ENCODE results near the gene AGAP5. TPM values are rescaled to one million over a fixed set of nuclear protein-coding genes. Genes with fewer than 3 reads are reported as not detected.
"Not testable (repeated sequence)": the region's sequence is repeated elsewhere in the genome, so short reads cannot be mapped to it uniquely, and the experiment has no call there.

The AGAP5 gene
- total and polyA plus RNA-seq, 9 of the 15 experiments (the other 6 are each of a cell fraction or from before 2014, with no cell fraction given): 0.32 to 7.5 (median 5.3) TPM

- H3K79me2 ChIP-seq (ENCODE audit: control insufficient read depth, insufficient read depth, low read length); H3K9me3 ChIP-seq (replicated peaks; ENCODE audit: control insufficient read depth, insufficient read depth, low read depth, low read length); FAIRE-seq; H3K9me1 ChIP-seq (ENCODE audit: control insufficient read depth, insufficient read depth, low read length); BruUV-seq (replicated peaks); H3K27ac ChIP-seq (ENCODE audit: extremely low read depth, low read depth, low read length); H4K20me1 ChIP-seq (replicated peaks; ENCODE audit: control insufficient read depth, insufficient read depth, low read length); H3K36me3 ChIP-seq (ENCODE audit: control insufficient read depth, insufficient read depth, low read length); H3K27me3 ChIP-seq (ENCODE audit: control insufficient read depth in 2 of 2, insufficient read depth in 2 of 2, low read length in 2 of 2); in situ Hi-C loops (cut with MboI); H3K4me3 ChIP-seq; H3K9ac ChIP-seq (ENCODE audit: insufficient read depth in 1 of 2, low read depth in 2 of 2, low read length in 2 of 2); POLR2A ChIA-PET; CTCF ChIA-PET (ENCODE audit: low intra/inter-chr PET ratio); ATAC-seq; H3K4me2 ChIP-seq (ENCODE audit: insufficient read depth, low read length); intact Hi-C loops (cut with micrococcal nuclease): not testable (repeated sequence)
- peak in 1 of 4 experiments; percentile 28 for DNase-seq (ENCODE audit: extremely low read depth in 1 of 4, low spot score in 3 of 4)
- Histone ChIP-seq H2AFZ (ENCODE audit: low read depth, low read length) (peak overlapping the region; percentile 85), H3K4me1 (replicated peaks in 1 of 2; ENCODE audit: control insufficient read depth in 2 of 2, insufficient read depth in 2 of 2, low read length in 2 of 2) (peaks cover 3 to 17% of the 10 kb centered on the region in 2 experiments; a peak in 4 of 5 replicates)
- WGBS (ENCODE audit: insufficient coverage, low coverage, missing lambda C conversion rate): 62% methylated on average over 7 of the region's 7 CpGs
- 0 out of 2 replicates have a peak, but pooled peaks have one; percentile 27 for TF ChIP-seq ZBTB2 (IDR thresholded peaks at IDR 0.05)
- TF ChIP-seq, protein P1, sequence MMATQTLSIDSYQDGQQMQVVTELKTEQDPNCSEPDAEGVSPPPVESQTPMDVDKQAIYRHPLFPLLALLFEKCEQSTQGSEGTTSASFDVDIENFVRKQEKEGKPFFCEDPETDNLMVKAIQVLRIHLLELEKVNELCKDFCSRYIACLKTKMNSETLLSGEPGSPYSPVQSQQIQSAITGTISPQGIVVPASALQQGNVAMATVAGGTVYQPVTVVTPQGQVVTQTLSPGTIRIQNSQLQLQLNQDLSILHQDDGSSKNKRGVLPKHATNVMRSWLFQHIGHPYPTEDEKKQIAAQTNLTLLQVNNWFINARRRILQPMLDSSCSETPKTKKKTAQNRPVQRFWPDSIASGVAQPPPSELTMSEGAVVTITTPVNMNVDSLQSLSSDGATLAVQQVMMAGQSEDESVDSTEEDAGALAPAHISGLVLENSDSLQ (IDR thresholded peaks at IDR 0.05): peak; percentile 19; the same call in 1 of the 2 replicates
These were observed 35.2 kb downstream of the AGAP5 start for GRCh38 chr10:73662705-73663104.

DNA sequence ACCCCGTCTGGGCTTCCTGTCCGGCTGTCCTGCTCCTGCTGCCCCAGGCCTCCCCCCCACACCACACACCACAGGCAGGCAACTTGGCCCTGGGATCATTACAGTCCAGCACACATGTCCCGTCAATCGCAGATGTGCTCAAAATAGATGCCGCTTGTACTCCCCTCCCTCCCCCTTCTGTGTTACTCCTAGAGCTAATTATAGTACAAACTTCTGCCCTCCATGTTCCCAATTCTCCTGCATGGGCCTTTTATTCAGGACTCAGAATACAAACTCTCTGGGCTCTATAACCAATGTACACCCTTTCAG lies 42.0 kb downstream of the AGAP5 start, which contains the start of gene SYNPO2L:
Gene SYNPO2L, minus strand, starts transcription at position 40 of the 309 bp plus-strand sequence. CDS start 107 bp downstream, outside the sequence.
- DNase-seq (ENCODE audit: extremely low read depth in 1 of 4, low spot score in 3 of 4): peak in 1 of 4 experiments; percentile 12
- Histone ChIP-seq H4K20me1 (replicated peaks; ENCODE audit: control insufficient read depth, insufficient read depth, low read length) (no peaks in the 10 kb centered on the region), H3K36me3 (ENCODE audit: control insufficient read depth, insufficient read depth, low read length) (no peaks in the 10 kb centered on the region), H3K27me3 (ENCODE audit: control insufficient read depth in 2 of 2, insufficient read depth in 2 of 2, low read length in 2 of 2) (no peaks in the 10 kb centered on the region), H3K9me1 (ENCODE audit: control insufficient read depth, insufficient read depth, low read length) (no peaks in the 10 kb centered on the region), H3K27ac (ENCODE audit: extremely low read depth, low read depth, low read length) (no peak within 1 kb of the TSS), H3K79me2 (ENCODE audit: control insufficient read depth, insufficient read depth, low read length) (no peaks in the 10 kb centered on the region), H3K4me1 (replicated peaks in 1 of 2; ENCODE audit: control insufficient read depth in 2 of 2, insufficient read depth in 2 of 2, low read length in 2 of 2) (peaks cover 18 to 30% of the 10 kb centered on the region in 2 experiments), H2AFZ (ENCODE audit: low read depth, low read length) (peak within 1 kb of the TSS; percentile 69), H3K4me2 (ENCODE audit: insufficient read depth, low read length) (no peak within 1 kb of the TSS), H3K9ac (ENCODE audit: insufficient read depth in 1 of 2, low read depth in 2 of 2, low read length in 2 of 2) (peak within 1 kb of the TSS; percentile 10 to 62; a peak in 2 of 4 replicates), H3K9me3 (replicated peaks; ENCODE audit: control insufficient read depth, insufficient read depth, low read depth, low read length) (no peaks in the 10 kb centered on the region), H3K4me3 (no peak within 1 kb of the TSS)
- no peak for FAIRE-seq
- 54% methylated on average over 5 of the region's 5 CpGs for WGBS (ENCODE audit: insufficient coverage, low coverage, missing lambda C conversion rate)
- ChIA-PET CTCF (ENCODE audit: low intra/inter-chr PET ratio) (no interaction called here), POLR2A (interaction anchor here (0.6 to 1.0 kb wide), 2 partner anchors 82 to 156 kb away, joined by 3 read pairs; no protein-coding TSS in a partner anchor)
- no peak for ATAC-seq
- in situ Hi-C loops (cut with MboI) (loop anchor here (5.0 to 10.0 kb wide), 2 partner anchors 51 to 119 kb away; a partner anchor contains a TSS), intact Hi-C loops (cut with micrococcal nuclease) (no loop called here)
- BruUV-seq (replicated peaks): no TSS peak
- TF ChIP-seq HNRNPH1 (optimal IDR thresholded peaks at IDR 0.05; ENCODE audit: low read depth, low read length) (no peak), NONO (IDR thresholded peaks at IDR 0.05; ENCODE audit: low read depth in 2 of 2, low read length in 1 of 2) (no peak), BCL6 (CRISPR knock-in tag; IDR thresholded peaks at IDR 0.05) (no peak), TSHZ1 (CRISPR knock-in tag; IDR thresholded peaks at IDR 0.05) (no peak), ARID1B (IDR thresholded peaks at IDR 0.05) (no peak)
- TF ChIP-seq, protein P2, sequence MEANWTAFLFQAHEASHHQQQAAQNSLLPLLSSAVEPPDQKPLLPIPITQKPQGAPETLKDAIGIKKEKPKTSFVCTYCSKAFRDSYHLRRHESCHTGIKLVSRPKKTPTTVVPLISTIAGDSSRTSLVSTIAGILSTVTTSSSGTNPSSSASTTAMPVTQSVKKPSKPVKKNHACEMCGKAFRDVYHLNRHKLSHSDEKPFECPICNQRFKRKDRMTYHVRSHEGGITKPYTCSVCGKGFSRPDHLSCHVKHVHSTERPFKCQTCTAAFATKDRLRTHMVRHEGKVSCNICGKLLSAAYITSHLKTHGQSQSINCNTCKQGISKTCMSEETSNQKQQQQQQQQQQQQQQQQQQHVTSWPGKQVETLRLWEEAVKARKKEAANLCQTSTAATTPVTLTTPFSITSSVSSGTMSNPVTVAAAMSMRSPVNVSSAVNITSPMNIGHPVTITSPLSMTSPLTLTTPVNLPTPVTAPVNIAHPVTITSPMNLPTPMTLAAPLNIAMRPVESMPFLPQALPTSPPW (CRISPR knock-in tag; IDR thresholded peaks at IDR 0.05): 0 out of 2 replicates have a peak, but pooled peaks have one; percentile 20
